Psoas muscle (tissue), 8 donors: ENCODE measurements around the gene RPS6KB2. TPM values are rescaled to one million over a fixed set of nuclear protein-coding genes. Genes with fewer than 3 reads are reported as not detected.
A peak's percentile ranks its signal among the peaks of the same experiment; 100 is the strongest.
"Not testable (repeated sequence)": the region's sequence is repeated elsewhere in the genome, so short reads cannot be mapped to it uniquely, and the experiment has no call there.

Experiments
- ATAC-seq, 4 donors: fragments of 200-7000 bp; cut with Tn5 transposase; one replicate each; pipeline ENCODE4 v1.9.1; 2020; ENCODE audit warnings: moderate library complexity in 3 of 4, mild to moderate bottlenecking in 2 of 4
- DNase-seq, 2 donors: peaks; one replicate each; pipeline ENCODE4 v3.0.0-alpha.2; 2020
- H3K27ac ChIP-seq: fragments of 200-600 bp; one replicate; pipeline ENCODE4 v1.8.0; 2022
- H3K27me3 ChIP-seq, 3 donors: fragments of 200-600 bp in 1 of 3; one replicate each; pipeline versions ENCODE4 v1.6.1 to v1.8.0; 2013 to 2022; ENCODE audit warnings: low read length in 2 of 3, mild to moderate bottlenecking in 2 of 3, moderate library complexity in 1 of 3; ENCODE audit not compliant: insufficient read depth in 3 of 3
- H3K36me3 ChIP-seq, 2 donors: fragments of 200-600 bp in 1 of 2; one replicate each; pipeline versions ENCODE4 v1.6.1 to v1.8.0; 2013 to 2022; ENCODE audit warnings: low read depth in 1 of 2, mild to moderate bottlenecking in 1 of 2, moderate library complexity in 1 of 2; ENCODE audit not compliant: insufficient read depth in 1 of 2
- H3K4me1 ChIP-seq: fragments of 200-600 bp; one replicate; pipeline ENCODE4 v1.8.0; 2022
- H3K4me3 ChIP-seq: fragments of 200-600 bp; one replicate; pipeline ENCODE4 v1.8.0; 2022; ENCODE audit warnings: mild to moderate bottlenecking
- H3K9me3 ChIP-seq: fragments of 200-600 bp; one replicate; pipeline ENCODE4 v1.8.0; 2022
- WGBS, 3 donors: extraction: QIAGEN DNeasy Blood & Tissue Kit; methylation state at CpG; one replicate each; pipeline versions ENCODE4 v1.1.6 to v1.1.7; 2013; 5-methylcytosine and 5-hydroxymethylcytosine counted together
- intact Hi-C, 2 donors: fragments of 100-400 bp; cut with DNase I; formaldehyde crosslinking; loops; one replicate each; pipeline versions ENCODE4 v1.11.0 to v1.14.2; 2022
- polyA plus RNA-seq, 3 donors: library from polyadenylated mRNA; stranded (reverse); fragments of 200-250 nt; gene quantifications; one replicate each; pipeline ENCODE4 v1.2.3, GENCODE V29; 2013
- total RNA-seq, 4 donors: library from RNA; stranded (reverse); fragmentation: NEBNext Ultra II Directional in 2 of 4; extraction: Animal tissue kit (Norgen Biotek cat#: 25700) in 2 of 4; gene quantifications; one replicate each; pipeline versions ENCODE4 v1.2.1 to v1.2.4, GENCODE V29; 2021 to 2023
- TF ChIP-seq, protein P1 (sequence below): fragments of 200-600 bp; IDR thresholded peaks from one replicate; pipeline ENCODE4 v1.8.0; 2022; ENCODE audit warnings: antibody characterized with exemption
- donor health status: healthy with polysubstance abuse.
- donor health status: DM: no; HTN: no; CAD: no; lungs with moderate emphysema.
- donor health status: Bipolar disorder and iron deficiency.
- donor health status: healthy.
- donor health status: DM: yes; HTN: yes; CAD: no.
- donor health status: DM: no; HTN: no; CAD: no.
- donor health status: DM: no; HTN: no; CAD: no.
- donor health status: DM: yes; HTN: yes; CAD: no.

Gene RPS6KB2
- total and polyA plus RNA-seq, 7 donors = 23.1 to 64.6 (median 27.2) TPM

GRCh38 chr11:67469508-67469811 is 41.2 kb downstream of the RPS6KB2 start:
- no peaks in the 10 kb centered on the region for H3K27me3 ChIP-seq
- intact Hi-C loops = loop anchor here (5.0 kb wide), 3 partner anchors 38 to 67 kb away; partner anchors contain the start of genes PPP1CA (in 2 of the 2), RPS6KB2 (in 2 of the 2), TBC1D10C (in 2 of the 2) and CDK2AP2 (in 1 of the 2)
- peaks cover 0 to 5% of the 10 kb centered on the region in 2 donors for H3K36me3 ChIP-seq
- peak overlapping the region; percentile 98 for H3K4me3 ChIP-seq
- no peaks in the 10 kb centered on the region for H3K9me3 ChIP-seq
- WGBS, 3 donors = 5 to 9% (median 7%) methylated on average over 9 of the region's 9 CpGs
- ATAC-seq (no peak), DNase-seq (no peak)
- TF ChIP-seq, protein P1, sequence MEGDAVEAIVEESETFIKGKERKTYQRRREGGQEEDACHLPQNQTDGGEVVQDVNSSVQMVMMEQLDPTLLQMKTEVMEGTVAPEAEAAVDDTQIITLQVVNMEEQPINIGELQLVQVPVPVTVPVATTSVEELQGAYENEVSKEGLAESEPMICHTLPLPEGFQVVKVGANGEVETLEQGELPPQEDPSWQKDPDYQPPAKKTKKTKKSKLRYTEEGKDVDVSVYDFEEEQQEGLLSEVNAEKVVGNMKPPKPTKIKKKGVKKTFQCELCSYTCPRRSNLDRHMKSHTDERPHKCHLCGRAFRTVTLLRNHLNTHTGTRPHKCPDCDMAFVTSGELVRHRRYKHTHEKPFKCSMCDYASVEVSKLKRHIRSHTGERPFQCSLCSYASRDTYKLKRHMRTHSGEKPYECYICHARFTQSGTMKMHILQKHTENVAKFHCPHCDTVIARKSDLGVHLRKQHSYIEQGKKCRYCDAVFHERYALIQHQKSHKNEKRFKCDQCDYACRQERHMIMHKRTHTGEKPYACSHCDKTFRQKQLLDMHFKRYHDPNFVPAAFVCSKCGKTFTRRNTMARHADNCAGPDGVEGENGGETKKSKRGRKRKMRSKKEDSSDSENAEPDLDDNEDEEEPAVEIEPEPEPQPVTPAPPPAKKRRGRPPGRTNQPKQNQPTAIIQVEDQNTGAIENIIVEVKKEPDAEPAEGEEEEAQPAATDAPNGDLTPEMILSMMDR = no peak
- H3K4me1 ChIP-seq = peaks cover 12% of the 10 kb centered on the region
- H3K27ac ChIP-seq = peak overlapping the region; percentile 85

GRCh38 chr11:67470337-67471002 is 42.2 kb downstream of the RPS6KB2 start:
- intact Hi-C loops = no loop called here
- Histone ChIP-seq H3K4me1 (peaks cover 12% of the 10 kb centered on the region), H3K4me3 (no peak overlapping the region), H3K9me3 (no peaks in the 10 kb centered on the region), H3K36me3 (peaks cover 0 to 5% of the 10 kb centered on the region in 2 donors), H3K27ac (no peak overlapping the region), H3K27me3 (no peaks in the 10 kb centered on the region)
- 80 to 84% (median 82%) methylated on average over 8 of the region's 8 CpGs for WGBS, 3 donors
- TF ChIP-seq, protein P1 = no peak
- ATAC-seq (no peak), DNase-seq (no peak)

- TF ChIP-seq, protein P1 = no peak
- H3K27me3 ChIP-seq = no peaks in the 10 kb centered on the region
- no peaks in the 10 kb centered on the region for H3K9me3 ChIP-seq
- intact Hi-C loops = no loop called here
- DNase-seq = no peak
- 76 to 80% (median 77%) methylated on average over 7 of the region's 7 CpGs for WGBS, 3 donors
- no peaks in the 10 kb centered on the region for H3K36me3 ChIP-seq
- H3K4me1 ChIP-seq = peaks cover 10% of the 10 kb centered on the region
- H3K27ac ChIP-seq = no peak overlapping the region
- H3K4me3 ChIP-seq = no peak overlapping the region
- ATAC-seq = no peak
Measured at GRCh38 chr11:67472882-67473281, 44.6 kb downstream of the RPS6KB2 start.

DNA sequence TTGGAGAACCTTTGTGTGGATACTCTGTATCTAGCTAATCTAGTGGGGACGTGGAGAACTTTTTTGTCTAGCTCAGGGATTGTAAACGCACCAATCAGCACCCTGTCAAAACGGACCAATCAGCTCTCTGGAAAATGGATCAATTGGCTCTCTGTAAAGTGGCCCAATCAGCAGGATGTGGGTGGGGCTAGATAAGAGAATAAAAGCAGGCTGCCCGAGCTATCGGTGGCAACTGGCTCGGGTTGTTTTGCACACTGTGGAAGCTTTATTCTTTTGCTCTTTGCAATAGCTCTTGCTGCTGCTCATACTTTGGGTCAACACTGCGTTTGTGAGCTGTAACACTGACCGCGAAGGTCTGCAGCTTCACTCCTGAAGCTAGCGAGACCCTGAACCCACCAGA is 48.4 kb downstream of the RPS6KB2 start:
- DNase-seq, H3K27ac ChIP-seq, H3K9me3 ChIP-seq, H3K4me3 ChIP-seq, H3K36me3 ChIP-seq, ATAC-seq, intact Hi-C loops, H3K4me1 ChIP-seq, H3K27me3 ChIP-seq: not testable (repeated sequence)
- 73 to 78% (median 77%) methylated on average over 10 of the region's 10 CpGs for WGBS, 3 donors

GRCh38 chr11:67477344-67478050 is 49.2 kb downstream of the RPS6KB2 start:
- ATAC-seq, H3K27ac ChIP-seq, H3K27me3 ChIP-seq, H3K9me3 ChIP-seq, intact Hi-C loops, H3K4me3 ChIP-seq, DNase-seq, H3K36me3 ChIP-seq, H3K4me1 ChIP-seq: not testable (repeated sequence)
- 77 to 84% (median 81%) methylated on average over 12 to 14 of the region's 16 CpGs for WGBS, 3 donors
